ENCODE data around the gene DCHS2.

DNA sequence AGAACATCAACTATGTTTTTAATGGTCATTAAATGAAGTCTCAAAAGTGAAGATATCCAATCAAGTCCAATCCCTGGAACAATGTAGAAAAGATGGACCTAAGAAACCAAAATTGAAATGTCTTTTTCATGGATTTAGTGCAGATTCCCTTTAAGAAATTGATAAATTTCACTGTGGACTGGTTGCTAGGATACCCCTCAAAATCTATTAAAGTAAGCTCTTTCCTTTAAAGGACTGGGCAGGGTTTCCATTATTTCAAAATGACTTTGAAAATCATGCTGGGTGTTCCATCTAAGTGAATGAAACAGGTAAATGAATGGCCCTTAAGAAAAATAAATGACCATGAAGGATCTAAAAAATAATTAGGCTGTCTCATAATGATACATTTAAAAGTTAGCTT, 30.0 kb upstream of the DCHS2 start:
- TF ChIP-seq TAF1 (IDR thresholded peaks at IDR 0.05; ENCODE audit: low read depth, low read length): no peak
- TF ChIP-seq SPI1 (IDR thresholded peaks at IDR 0.05; ENCODE audit: low read depth, low read length): no peak
- no peak for TF ChIP-seq POLR2AphosphoS5 (IDR thresholded peaks at IDR 0.05; ENCODE audit: low read depth, low read length)

Data from GM12891 (cell line).